Activated CD4-positive, alpha-beta T cell treated with anti-CD3 and anti-CD28 coated beads for 1 hour (primary cell): ENCODE measurements around the gene TRAFD1.
"Not testable (repeated sequence)": the region's sequence is repeated elsewhere in the genome, so short reads cannot be mapped to it uniquely, and the experiment has no call there.

Experiments used
- DNase-seq: peaks from one replicate; pipeline ENCODE4 v3.0.0-alpha.2; 2020

TRAFD1 gene

DNA sequence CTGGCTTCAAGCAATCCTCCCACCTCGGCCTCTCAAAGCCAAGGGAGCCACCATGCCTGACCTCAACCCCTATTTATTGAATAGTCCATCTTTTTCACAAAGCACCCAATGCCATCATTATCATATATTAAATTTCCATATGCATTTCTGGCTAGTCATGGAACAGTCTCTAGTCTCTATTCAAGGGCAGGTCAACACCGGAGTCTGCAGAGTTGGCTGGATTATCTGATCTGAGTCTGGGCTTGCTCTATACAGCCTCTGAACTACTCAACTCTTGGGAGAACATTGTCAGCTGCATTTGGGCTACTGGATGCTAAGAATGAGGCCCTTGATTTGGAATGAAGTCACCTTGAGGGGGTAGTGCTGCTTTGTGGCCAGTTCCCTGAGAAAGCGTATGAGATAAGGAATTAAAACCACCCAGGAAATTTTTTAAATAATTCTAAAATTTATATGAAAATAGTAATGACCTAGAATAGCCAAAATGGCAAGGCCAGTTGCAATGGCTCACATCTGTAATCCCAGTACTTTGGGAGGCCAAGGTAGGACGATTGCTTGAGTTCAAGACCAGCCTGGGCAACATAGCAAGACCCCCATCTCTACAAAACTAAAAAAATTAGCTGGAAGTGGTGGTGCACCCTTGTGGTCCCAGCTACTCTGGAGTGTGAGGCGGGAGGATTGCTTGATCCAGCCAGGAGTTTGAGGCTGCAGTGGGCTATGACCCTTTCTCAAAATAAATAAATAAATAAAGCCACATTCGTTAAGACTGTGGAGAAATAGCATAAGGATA, 9.9 kb upstream of the TRAFD1 start:
- DNase-seq: no peak

DNA sequence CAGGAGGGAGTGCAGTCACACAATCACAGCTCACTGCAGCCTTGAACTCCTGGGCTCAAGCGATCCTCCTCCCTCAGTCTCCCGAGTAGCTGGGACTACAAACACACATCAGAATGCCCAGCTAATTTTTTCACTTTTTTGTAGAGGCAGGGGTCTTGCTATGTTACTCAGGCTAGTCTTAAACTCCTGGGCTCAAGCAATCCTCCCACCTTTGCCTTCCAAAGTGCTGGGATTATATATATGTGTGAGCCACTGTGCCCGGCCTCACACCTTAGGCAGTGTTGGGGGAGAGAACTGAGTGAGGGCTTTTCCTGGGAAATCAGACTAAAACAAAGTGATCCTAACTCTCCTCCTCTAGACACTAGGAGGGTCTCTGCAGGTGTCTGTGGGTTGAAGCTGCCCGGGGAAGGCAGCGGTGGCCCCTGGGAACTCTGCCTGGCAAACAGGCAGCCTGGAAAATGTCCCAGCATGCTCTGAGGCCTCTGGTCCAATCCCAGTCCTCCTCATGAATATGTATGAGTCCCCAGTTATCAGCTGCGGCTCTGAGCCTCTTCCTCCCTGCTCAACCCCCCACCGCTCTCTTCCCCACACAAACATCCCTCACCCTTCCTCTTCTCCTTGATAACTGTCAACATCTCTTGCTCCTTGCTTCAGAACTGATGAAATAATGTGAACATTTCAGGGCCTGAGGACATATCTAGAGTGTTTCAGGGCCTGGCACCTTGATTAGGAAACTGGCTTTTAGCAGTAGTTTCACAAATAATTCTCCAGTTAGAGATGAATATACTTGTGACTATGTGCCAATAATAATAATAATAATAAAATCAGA, 8.9 kb upstream of the TRAFD1 start:
- no peak for DNase-seq

DNA sequence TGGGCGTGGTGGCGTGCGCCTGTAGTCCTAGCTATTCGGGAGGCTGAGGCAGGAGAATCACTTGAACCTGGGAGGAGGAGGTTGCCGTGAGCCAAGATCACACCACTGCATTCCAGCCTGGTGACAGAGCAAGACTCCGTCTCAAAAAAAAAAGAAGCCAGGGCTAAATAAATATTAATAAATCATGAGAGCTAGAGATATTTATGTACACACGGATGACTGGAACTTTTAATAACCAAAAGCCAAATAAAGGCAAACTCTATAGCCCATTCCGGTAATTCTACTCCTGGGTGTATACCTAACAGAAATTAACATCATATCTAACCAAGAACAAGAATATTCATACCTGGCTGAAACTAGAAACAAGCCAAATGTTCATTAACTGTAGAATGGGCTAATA, 7.7 kb upstream of the TRAFD1 start:
- DNase-seq: no peak

DNA sequence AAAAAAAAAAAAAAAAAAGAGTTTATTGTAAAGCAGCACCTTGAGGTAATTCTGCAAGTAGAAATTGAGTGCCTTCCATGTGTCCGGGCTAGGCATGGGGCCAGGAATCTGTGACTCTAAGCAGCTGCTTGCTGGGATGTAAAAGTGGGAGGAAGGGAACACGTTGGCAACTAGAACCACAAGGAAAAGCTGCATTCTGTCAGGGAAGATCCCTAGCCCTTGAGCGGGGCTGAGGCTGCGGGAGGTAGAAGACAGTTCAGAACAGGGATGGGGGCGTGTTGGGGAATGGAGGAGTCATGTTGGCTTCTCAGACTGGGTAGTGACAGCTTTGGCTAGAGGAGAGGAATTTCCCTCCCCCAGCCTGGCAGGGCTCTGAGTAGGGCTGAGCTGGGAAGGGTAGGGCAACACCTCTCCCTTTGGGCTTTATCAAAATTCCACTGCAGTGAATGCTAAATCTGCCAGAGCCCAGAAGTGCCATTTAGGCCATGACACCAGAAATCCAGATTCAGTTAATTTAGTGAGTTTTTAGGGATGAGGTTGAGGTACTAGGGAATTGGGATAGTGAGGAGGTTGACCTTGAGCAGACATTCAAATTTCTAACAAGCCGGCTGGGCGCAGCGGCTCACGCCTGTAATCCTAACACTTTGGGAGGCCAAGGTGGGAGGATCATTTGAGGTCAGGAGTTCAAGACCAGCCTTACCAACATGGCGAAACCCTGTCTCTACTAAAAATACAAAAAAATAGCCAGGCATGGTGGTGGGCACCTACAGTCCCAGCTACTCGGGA, 3.4 kb upstream of the TRAFD1 start:
- no peak for DNase-seq

DNA sequence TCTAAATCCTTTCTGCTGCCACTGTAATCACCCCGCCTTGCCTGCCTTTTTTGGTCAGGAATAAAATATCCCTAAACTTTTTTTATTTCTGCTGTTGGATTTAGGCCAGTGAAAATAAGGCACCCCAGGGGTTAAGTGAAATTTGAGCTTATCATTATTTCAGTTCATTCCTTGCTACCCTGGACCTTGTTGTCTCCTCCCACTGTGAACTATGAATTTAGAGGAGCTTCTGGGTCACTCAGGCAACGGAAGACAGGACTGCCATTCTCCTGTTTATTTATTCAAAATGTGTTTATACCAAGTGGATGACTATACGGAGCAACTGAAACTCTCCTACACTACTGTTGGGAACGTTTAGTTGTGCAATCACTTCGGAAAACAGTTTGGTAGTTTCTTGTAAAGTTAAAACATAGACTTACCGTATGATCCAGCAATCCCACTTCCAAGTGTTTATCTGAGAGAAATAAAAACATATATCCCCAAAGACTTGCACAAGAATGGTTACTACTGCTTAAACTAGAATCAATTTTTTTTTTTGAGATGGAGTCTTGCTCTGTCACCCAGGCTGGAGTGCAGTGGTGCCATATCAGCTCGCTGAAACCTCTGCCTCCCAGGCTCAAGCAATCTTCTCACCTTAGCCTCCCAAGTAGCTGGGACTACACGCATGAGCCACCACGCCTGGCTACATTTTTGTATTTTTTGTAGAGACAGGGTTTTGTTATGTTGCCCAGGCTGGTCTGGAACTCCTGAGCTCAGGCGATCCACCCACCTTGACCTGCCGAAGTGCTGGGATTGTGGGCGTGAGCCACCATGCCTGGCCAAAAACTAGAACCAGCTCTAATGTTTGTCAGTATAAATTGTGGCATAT, 2.3 kb upstream of the TRAFD1 start:
- DNase-seq: no peak

- no peak for DNase-seq
Measured at GRCh38 chr12:112124918-112125249, 476 bp upstream of the TRAFD1 start.

DNA sequence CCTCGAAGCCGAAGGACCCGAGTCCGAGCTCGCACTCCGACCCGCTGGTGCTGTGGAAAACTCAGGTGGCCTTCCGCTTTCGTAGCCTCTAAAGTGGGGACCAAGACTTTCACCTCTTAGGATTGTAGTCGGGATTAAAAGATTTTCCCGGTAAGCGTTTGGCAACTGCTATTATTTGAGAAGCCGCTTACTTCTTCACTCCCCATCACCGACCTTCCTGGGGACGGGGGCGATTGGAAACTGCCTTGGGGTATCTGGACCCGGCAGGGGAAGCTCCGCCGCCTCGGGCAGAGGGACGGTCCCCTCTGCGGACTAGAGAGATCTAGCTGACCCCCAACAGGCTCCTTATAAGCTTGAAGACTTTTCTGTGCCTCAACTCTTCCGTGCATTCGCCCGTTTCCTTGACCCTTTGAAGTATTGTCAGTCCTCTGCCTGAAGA, 659 bp downstream of the TRAFD1 start:
- DNase-seq: no peak

DNA sequence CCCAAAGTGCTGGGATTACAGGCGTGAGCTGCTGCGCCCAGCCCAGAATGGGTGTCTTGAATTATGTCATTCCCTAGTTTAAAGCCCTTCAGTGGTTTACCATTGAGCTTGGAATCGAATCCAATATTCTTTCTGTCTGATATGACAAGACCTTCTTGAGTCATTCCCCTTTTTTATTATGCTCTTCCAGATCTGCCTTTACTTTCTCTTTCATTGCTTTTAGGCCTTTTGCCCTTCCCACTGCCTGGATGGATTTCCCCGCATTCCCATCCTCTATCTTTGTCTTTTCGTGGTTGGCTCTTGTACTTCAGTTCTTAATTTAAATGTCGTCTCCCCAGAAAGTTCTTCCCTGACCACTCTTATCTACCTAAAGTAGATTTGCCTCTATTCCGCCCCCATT, 1.6 kb downstream of the TRAFD1 start:
- DNase-seq: no peak

DNA sequence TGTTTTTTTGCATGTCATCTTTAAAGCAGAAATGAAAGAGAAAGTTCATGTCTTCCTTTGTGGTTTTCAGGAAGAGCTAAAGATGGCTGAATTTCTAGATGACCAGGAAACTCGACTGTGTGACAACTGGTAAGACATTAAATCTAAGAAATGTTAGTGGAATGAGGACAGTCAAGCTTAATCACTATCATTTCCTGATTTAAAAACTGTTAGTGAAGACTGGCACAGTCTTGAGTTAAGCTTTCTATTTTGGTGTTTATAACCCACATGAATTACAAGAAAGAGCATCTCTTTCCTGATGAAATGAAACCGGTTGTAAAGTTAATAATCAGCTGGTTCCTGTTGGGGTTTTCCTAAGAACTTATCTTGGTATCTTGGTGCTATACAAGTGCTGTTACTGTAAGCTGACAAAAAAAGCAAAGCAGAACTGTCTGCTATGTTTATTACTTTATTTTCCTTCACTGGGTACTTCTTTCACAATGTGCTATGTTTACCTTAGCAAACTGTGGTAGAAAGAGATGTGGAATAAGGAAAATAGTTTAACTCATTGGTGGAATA, 5.2 kb downstream of the TRAFD1 start:
- DNase-seq: no peak

GRCh38 chr12:112131686-112132085, 6.3 kb downstream of the TRAFD1 start:
- no peak for DNase-seq

- no peak for DNase-seq
Measured at GRCh38 chr12:112133418-112133817, 8.1 kb downstream of the TRAFD1 start.

- no peak for DNase-seq
Measured at GRCh38 chr12:112134731-112135130, 9.4 kb downstream of the TRAFD1 start.

GRCh38 chr12:112140728-112141127, 15.4 kb downstream of the TRAFD1 start:
- DNase-seq: no peak

- no peak for DNase-seq
Measured at GRCh38 chr12:112146123-112146522, 20.8 kb downstream of the TRAFD1 start.

GRCh38 chr12:112148031-112148513, 22.7 kb downstream of the TRAFD1 start:
- no peak for DNase-seq

- no peak for DNase-seq
Measured at GRCh38 chr12:112149596-112149995, 24.2 kb downstream of the TRAFD1 start.

DNA sequence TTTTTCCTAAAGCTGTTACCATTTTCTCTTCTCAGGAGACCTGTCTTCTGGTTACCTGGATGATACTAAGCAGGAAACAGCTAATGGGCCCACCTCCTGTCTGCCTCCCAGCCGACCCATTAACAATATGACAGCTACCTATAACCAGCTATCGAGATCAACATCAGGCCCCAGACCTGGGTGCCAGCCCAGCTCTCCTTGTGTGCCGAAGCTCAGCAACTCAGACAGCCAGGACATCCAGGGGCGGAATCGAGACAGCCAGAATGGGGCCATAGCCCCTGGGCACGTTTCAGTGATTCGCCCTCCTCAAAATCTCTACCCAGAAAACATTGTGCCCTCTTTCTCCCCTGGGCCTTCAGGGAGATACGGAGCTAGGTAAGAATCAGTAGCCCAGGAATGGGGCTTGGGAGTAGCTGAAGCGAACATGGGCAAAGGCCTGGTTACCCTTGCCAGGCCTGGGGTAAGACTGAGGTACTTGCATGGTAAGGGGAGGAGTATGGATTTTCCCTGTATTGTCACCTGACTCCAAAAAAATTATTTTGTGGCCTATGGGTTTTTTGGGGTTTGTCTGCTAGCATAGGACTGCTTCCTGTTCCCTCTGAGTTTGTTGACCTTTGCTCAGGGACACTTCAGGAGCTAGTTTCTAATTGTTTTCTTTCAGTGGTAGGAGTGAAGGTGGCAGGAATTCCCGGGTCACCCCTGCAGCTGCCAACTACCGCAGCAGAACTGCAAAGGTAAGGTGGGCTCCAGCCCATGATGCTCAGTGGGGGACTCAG, 26.6 kb downstream of the TRAFD1 start:
- DNase-seq: no peak

DNA sequence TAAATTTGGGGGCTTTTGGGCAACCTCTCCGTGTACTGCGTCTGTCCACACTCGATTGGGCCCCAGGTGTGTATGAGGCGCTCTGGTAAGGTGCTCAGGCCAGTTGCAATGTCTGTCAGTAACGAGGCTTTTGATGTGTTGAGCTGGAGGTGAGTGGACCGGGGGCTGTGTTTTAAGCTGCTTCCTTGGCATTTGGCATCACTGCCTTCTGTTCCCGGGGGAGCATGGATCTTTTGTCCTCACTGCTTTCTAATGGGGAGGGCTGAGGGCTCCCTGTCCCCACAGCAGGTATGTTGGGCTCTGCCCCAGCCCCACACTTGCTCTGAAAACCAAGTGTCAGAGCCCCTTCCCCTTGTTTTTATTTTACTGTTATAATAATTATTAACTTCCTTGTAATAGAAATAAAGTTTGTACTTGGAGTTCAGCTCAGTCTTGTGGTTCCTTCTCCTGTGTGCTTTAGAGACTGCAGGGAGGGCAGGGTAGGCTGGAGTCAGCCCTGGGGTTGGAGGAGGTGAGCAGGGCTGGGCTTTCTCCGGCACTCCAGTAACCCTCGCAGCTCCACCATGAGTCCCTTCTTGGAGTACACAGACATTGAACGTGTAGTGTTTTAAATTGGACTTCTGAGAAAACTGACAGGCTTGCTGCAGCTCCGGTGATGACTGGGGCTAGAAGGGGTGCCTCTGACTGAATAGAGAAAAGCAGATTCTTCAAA, 28.0 kb downstream of the TRAFD1 start:
- DNase-seq: no peak

GRCh38 chr12:112153893-112154219, 28.5 kb downstream of the TRAFD1 start:
- no peak for DNase-seq

- not testable (repeated sequence) for DNase-seq
Measured at GRCh38 chr12:112158461-112159145, 33.2 kb downstream of the TRAFD1 start.
